Activated CD8-positive, alpha-beta memory T cell treated with anti-CD3 and anti-CD28 coated beads for 36 hours (primary cell): ENCODE results near the gene KRT32. TPM values are rescaled to one million over a fixed set of nuclear protein-coding genes. Genes with fewer than 3 reads are reported as not detected.

Experiments
- CTCF ChIA-PET: fragments of 350-600 bp; sonication (Branson Sonifier 250); formaldehyde crosslinking; loops from one replicate; lab custom pipeline; 2021; ENCODE audit warnings: antibody characterized with exemption; lab: Charles Lee
- POLR2A ChIA-PET: fragments of 350-600 bp; sonication (Branson Sonifier 250); formaldehyde crosslinking; loops from one replicate; lab custom pipeline; 2021; ENCODE audit warnings: antibody characterized with exemption; lab: Charles Lee
- total RNA-seq, 2 experiments: library from RNA; stranded (reverse); gene quantifications; one replicate each; pipeline ENCODE4 v1.2.3, GENCODE V29; 2021

The KRT32 gene
- total RNA-seq, 2 experiments from 2014 or later = not detected

GRCh38 chr17:41496803-41497484 lies 29.8 kb upstream of the KRT32 start:
- ChIA-PET POLR2A (no interaction called here), CTCF (interaction anchor here (0.7 to 2.0 kb wide), 4 partner anchors 10 to 460 kb away, joined by 3 to 6 read pairs (median 4); no protein-coding TSS in a partner anchor)

- ChIA-PET CTCF (interaction anchor here (1.8 kb wide), 1 partner anchor 60 kb away, joined by 4 read pairs; no protein-coding TSS in a partner anchor), POLR2A (no interaction called here)
Measured at GRCh38 chr17:41494524-41494923, 27.3 kb upstream of the KRT32 start.

GRCh38 chr17:41492771-41493170 lies 25.6 kb upstream of the KRT32 start:
- POLR2A ChIA-PET = no interaction called here
- CTCF ChIA-PET = interaction anchor here (0.7 kb wide), 1 partner anchor 170 kb away, joined by 3 read pairs; no protein-coding TSS in a partner anchor

GRCh38 chr17:41492351-41492750 lies 25.2 kb upstream of the KRT32 start:
- CTCF ChIA-PET = interaction anchor here (0.7 kb wide), 1 partner anchor 170 kb away, joined by 3 read pairs; no protein-coding TSS in a partner anchor

GRCh38 chr17:41491476-41491875 lies 24.3 kb upstream of the KRT32 start:
- ChIA-PET CTCF (no interaction called here), POLR2A (no interaction called here)

More at GRCh38 chr17:41492351-41492750, 25.2 kb upstream of the KRT32 start:
- POLR2A ChIA-PET = no interaction called here

- POLR2A ChIA-PET = no interaction called here
Measured at GRCh38 chr17:41490000-41490990, 23.1 kb upstream of the KRT32 start.

GRCh38 chr17:41489531-41489930 lies 22.3 kb upstream of the KRT32 start, which contains the start of gene KRT36:
KRT36 (minus strand) TSS chr17:41489910; CDS start chr17:41489864, 46 bp downstream.
- CTCF ChIA-PET = interaction anchor here (2.1 kb wide), 1 partner anchor 60 kb away, joined by 7 read pairs; no protein-coding TSS in a partner anchor
- POLR2A ChIA-PET = no interaction called here

More at GRCh38 chr17:41490000-41490990, 23.1 kb upstream of the KRT32 start:
- CTCF ChIA-PET = interaction anchor here (2.1 kb wide), 1 partner anchor 59 kb away, joined by 7 read pairs; no protein-coding TSS in a partner anchor

- CTCF ChIA-PET = interaction anchor here (0.5 to 1.7 kb wide), 5 partner anchors 10 to 948 kb away, joined by 3 to 6 read pairs (median 4); partner anchors contain the start of gene KRT15
- POLR2A ChIA-PET = no interaction called here
Measured at GRCh38 chr17:41486809-41487530, 19.8 kb upstream of the KRT32 start.

GRCh38 chr17:41486316-41486715 lies 19.1 kb upstream of the KRT32 start:
- CTCF ChIA-PET = interaction anchor here (1.2 to 1.7 kb wide), 4 partner anchors 10 to 162 kb away, joined by 4 to 6 read pairs (median 5); no protein-coding TSS in a partner anchor
- POLR2A ChIA-PET = no interaction called here

GRCh38 chr17:41484920-41485904 lies 18.0 kb upstream of the KRT32 start:
- CTCF ChIA-PET = interaction anchor here (1.7 kb wide), 1 partner anchor 64 kb away, joined by 6 read pairs; no protein-coding TSS in a partner anchor
- POLR2A ChIA-PET = no interaction called here

GRCh38 chr17:41483991-41484826 lies 17.0 kb upstream of the KRT32 start:
- CTCF ChIA-PET = interaction anchor here (1.5 to 1.7 kb wide), 2 partner anchors 18 to 65 kb away, joined by 3 to 6 read pairs; partner anchors contain the start of gene KRT32
- POLR2A ChIA-PET = no interaction called here

- POLR2A ChIA-PET = no interaction called here
- CTCF ChIA-PET = interaction anchor here (1.5 kb wide), 1 partner anchor 17 kb away, joined by 3 read pairs; the partner anchor contains the start of gene KRT32
Measured at GRCh38 chr17:41483531-41483930, 16.3 kb upstream of the KRT32 start.

GRCh38 chr17:41481036-41481435 lies 13.8 kb upstream of the KRT32 start, which contains the start of gene KRT35:
KRT35 (minus strand) TSS chr17:41481151; CDS start chr17:41481097, 54 bp downstream.
- ChIA-PET POLR2A (no interaction called here), CTCF (no interaction called here)

GRCh38 chr17:41480581-41480980 lies 13.4 kb upstream of the KRT32 start:
- POLR2A ChIA-PET = no interaction called here
- CTCF ChIA-PET = no interaction called here

- CTCF ChIA-PET = no interaction called here
- POLR2A ChIA-PET = no interaction called here
Measured at GRCh38 chr17:41480136-41480535, 12.9 kb upstream of the KRT32 start.

GRCh38 chr17:41478237-41478636 lies 11.1 kb upstream of the KRT32 start:
- CTCF ChIA-PET = no interaction called here

More at GRCh38 chr17:41478237-41478636, 11.1 kb upstream of the KRT32 start:
- POLR2A ChIA-PET = no interaction called here
